SU-DHL-6 (cell line): Measurements from ENCODE around the gene RARB.

Experiments used
- CTCF ChIP-seq: fragments of 200-600 bp; sonication (generic); IDR thresholded peaks from one replicate; pipeline ENCODE4 v1.5.1; 2017; ENCODE audit warnings: antibody characterized with exemption, mild to moderate bottlenecking, low read length, moderate library complexity; ENCODE audit not compliant: insufficient read depth, poor library complexity, severe bottlenecking
- EZH2phosphoT487 ChIP-seq: fragments of 200-600 bp; sonication (generic), shearing (Covaris generic); conservative IDR thresholded peaks from 2 replicates; pipeline ENCODE4 v1.6.1; 2018; ENCODE audit warnings: mild to moderate bottlenecking, antibody characterized with exemption, low read length, moderate library complexity, mixed read lengths

GRCh38 chr3:25378786-25379311 is 49.2 kb upstream of the RARB start:
- TF ChIP-seq CTCF (no peak), EZH2phosphoT487 (no peak)
